ENCODE results near the gene KAT2B.
A peak's percentile ranks its signal among the peaks of the same experiment; 100 is the strongest.
"Not testable (repeated sequence)": the region's sequence is repeated elsewhere in the genome, so short reads cannot be mapped to it uniquely, and the experiment has no call there.

The KAT2B gene

DNA sequence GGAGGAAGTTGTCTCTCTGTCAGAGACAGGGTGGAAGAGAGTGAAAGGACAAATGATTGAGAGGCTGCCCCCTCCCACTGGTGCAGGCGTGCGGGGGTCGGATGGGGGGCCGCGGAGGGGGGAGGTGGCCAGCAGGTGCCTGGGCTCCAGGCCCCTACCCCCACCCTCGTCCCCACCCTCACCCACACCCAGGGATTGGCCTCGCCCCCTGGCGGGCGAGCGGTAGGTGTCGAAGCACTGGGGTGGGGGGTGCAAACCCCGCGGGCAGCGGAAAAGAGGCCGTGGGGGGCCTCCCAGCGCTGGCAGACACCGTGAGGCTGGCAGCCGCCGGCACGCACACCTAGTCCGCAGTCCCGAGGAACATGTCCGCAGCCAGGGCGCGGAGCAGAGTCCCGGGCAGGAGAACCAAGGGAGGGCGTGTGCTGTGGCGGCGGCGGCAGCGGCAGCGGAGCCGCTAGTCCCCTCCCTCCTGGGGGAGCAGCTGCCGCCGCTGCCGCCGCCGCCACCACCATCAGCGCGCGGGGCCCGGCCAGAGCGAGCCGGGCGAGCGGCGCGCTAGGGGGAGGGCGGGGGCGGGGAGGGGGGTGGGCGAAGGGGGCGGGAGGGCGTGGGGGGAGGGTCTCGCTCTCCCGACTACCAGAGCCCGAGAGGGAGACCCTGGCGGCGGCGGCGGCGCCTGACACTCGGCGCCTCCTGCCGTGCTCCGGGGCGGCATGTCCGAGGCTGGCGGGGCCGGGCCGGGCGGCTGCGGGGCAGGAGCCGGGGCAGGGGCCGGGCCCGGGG lies at the start of gene KAT2B:
Gene KAT2B (plus strand): TSS at position 682 of the 783 bp plus-strand sequence. CDS start 32 bp downstream, at position 714.
- peak; percentile 75 for DNase-seq (ENCODE audit: low spot score)

DNA sequence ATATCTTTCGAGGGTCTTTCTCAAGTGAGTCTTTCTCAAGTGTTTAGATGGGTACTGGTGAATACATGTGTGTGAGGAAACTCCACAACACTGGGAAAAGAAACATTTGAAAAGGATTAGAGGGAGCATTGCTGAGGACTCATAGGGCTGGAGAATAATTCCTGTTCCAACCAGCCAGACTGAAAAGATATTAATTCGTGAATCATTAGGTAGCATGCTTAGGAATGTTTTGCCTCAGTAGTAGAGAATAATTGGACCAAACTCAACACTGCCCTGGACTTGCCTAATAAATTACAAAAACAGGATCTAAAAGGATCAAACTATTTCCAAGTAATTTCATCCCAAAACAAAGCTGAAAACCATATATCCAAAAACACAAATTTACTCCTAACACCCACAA lies 45.5 kb upstream of the KAT2B start:
- DNase-seq (ENCODE audit: low spot score): peak; percentile 4

DNA sequence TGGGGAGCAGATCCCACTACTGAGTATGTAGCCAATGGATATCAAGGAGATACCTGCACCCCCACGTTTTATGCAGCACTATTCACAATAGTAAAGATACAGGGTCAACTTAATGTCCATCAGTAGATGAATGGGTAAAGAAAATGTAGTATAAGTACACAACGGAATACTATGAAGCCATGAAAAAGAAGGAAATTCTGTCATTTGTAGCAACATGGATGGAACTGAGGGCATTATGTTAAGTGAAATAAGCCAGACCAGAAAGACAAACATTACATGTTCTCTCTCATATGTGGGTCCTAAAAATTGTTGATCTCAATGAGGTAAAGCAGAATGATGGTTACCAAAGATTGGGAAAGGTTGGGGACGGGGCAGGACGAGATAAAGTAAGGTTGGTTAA lies 42.7 kb upstream of the KAT2B start:
- DNase-seq (ENCODE audit: low spot score): no peak

GRCh38 chr3:20001932-20002331 lies 38.3 kb upstream of the KAT2B start:
- DNase-seq (ENCODE audit: low spot score): no peak

- no peak for DNase-seq (ENCODE audit: low spot score)
Measured at GRCh38 chr3:20007960-20008359, 32.3 kb upstream of the KAT2B start.

- no peak for DNase-seq (ENCODE audit: low spot score)
Measured at GRCh38 chr3:20008646-20009045, 31.6 kb upstream of the KAT2B start.

GRCh38 chr3:20012164-20012563 lies 28.1 kb upstream of the KAT2B start, which contains the start of gene PP2D1:
Gene PP2D1, minus strand, starts transcription at chr3:20012264. Its CDS starts 192 bp downstream, at chr3:20012072.
- DNase-seq (ENCODE audit: low spot score): no peak

DNA sequence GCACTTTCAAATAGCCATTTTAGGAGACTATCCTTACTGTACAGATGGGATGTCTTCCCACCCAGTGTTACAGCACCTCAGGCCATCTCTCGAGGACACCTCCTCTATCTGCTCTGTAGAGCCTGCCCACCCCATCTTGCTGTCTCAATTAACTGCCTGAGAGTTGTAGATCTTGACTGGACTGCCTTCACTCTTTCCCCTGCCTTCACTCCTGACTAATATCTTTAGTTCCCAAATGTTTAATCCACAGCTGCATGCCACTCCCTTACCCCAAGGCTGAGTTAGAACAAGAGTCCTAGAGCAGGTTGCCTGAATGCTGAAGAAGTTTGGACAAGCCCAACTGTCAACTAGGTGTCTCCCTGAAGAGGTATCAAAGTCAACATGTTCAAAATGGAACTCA lies 26.9 kb upstream of the KAT2B start:
- no peak for DNase-seq (ENCODE audit: low spot score)

DNA sequence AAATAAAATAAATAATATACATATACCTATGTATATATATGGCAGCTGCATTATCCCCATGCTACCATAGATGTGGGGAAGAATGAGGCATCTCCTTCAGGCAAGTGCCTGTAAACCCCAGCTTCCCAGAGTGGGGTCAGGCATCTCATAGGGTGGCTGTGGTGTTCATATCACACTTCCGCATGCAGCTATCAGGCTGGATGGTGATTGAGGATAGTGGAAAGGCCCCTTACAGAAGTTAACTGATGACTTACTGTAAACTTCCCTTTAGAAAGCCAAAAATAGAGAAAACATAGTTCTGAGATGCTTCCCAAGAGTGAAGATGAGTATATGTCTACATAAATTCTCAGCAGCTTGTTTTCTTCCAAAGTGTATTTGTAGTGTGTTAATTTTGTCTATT lies 24.7 kb upstream of the KAT2B start:
- no peak for DNase-seq (ENCODE audit: low spot score)

DNA sequence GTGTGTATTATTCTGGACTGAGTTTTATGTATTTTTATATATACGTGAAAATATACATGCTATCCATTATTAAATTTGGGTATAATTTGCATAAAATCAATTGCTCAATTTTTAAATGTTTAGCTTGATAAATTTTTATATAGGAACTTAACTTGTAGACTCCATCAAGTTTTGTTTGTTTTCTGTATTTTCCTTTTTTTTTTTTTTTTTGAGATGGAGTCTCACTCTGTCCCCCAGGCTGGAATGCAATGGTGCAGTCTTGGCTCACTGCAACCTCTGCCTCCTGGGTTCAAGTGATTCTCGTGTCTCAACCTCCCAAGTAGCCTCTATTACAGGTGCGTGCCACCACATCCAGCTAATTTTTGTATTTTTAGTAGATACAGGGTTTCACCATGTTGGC lies 24.2 kb upstream of the KAT2B start:
- not testable (repeated sequence) for DNase-seq (ENCODE audit: low spot score)

DNA sequence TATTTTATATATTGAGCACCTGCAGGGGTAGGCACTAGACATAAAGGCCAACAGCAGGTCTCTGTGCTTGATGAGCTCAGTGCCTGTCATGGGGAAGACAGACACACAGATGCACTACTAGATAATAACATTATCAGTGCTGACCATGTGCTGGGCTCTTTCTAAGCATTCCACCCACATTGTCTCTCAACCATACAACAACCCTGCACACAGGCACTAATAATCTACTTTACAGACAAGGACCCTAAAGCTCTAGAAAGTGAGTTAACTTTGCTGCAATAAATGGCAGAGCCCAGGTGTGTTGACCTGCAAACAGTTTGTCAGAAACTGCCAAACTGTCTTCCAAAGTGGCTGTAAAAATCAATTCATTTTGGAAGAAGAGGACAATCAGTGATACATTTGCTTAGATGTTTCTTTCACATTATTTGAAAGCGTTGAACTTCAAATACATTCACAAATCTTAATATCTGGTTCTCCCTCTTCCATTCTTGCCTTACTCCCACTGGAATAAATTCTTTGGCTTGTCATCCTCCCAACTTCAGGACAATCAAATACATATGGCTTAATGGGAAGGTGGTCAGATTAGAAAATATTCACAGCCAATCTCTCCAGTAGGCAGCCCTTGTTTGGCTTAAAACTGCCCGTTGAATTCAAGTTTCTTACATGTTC lies 17.2 kb upstream of the KAT2B start:
- DNase-seq (ENCODE audit: low spot score): no peak

- no peak for DNase-seq (ENCODE audit: low spot score)
Measured at GRCh38 chr3:20023623-20024405, 16.4 kb upstream of the KAT2B start.

- DNase-seq (ENCODE audit: low spot score): no peak
Measured at GRCh38 chr3:20027136-20027535, 13.1 kb upstream of the KAT2B start.

DNA sequence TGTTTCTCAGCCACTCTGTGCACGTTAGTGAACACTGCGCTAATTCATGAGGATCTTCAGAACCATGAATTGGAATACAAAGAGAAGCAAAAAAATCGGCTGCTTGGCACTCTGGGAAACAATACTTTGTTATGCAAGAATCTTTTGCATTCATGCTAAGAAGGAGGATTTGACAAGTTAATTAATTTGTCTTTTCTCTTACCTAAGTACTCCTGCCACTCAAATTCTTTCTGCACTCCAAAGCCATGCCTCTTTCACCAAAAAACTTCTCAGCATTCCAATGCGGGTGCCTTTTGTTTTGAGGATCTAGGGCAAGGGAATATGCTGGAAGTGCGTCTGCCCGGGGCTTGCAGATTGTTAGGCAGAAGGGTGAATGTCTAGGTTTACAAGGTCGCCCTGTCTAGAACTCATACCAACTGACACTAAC lies 11.3 kb upstream of the KAT2B start:
- DNase-seq (ENCODE audit: low spot score): no peak

DNA sequence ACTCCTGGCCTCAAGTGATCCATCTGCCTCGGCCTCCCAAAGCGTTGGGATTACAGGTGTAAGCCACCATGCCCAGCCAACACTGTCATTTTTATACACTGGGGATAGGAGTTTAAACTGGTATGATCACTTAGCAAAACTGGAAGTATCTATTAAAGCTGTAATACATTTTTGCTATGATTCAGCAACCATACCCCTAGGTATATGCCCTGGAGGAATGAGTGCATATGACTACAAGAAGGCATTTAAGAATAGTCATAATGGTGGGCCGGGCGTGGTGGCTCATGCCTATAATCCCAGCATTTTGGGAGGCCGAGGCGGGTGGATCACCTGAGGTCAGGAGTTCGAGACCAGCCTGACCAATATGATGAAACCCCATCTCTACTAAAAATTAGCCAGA lies 8.3 kb upstream of the KAT2B start:
- DNase-seq (ENCODE audit: low spot score): not testable (repeated sequence)

- no peak for DNase-seq (ENCODE audit: low spot score)
Measured at GRCh38 chr3:20035019-20035418, 5.2 kb upstream of the KAT2B start.

DNA sequence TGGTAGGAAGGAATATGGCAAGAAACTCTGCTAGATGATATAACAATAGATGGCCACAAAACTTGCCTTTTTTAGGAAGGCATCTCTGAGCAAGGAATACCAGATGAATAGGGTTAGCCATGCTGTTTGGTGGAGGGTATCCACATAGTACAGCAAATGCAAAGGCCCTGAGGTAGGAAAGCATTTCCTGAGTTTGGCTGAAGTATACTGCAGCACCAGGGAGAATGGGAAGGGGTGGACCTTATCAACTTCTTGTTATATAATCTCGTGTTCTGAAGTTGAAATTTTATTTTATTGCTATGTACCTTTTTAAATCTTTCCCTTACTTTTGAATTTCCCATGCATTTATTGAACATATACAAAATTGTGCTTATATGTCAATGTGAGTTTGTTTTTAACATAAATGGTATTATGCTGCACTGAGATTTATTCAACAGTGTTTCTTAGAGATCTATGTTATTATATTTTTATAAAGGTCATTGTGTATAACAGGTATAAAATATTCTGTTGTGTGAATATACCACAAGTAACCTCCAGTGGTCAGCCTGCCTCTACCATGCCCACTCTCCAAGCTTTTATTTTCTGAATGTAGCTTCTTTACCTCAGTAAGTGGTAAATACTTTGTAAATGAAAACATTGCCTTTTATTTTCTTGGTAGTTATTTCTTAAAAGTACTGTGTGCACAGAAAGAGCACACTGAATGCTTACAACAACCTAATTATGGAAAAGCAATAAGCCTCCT lies 2.8 kb upstream of the KAT2B start:
- DNase-seq (ENCODE audit: low spot score): no peak

GRCh38 chr3:20038699-20039465 lies 1.4 kb upstream of the KAT2B start:
- no peak for DNase-seq (ENCODE audit: low spot score)

DNA sequence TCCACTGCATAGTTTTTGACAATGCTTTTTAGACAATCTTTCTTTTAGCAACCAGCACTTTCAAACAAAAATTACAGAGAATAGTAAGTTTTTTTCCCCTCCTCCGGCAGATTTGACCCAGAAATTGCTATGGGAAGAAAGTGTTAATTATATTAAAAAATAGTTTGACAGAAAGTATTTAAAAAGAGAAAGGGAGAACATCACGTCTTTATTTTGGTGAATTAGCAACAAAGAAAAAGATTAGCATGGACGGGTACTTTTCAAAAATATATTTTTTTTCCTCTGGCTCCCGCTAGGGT lies 831 bp upstream of the KAT2B start:
- no peak for DNase-seq (ENCODE audit: low spot score)

GRCh38 chr3:20040548-20041196 lies 426 bp downstream of the KAT2B start:
- DNase-seq (ENCODE audit: low spot score): peak; percentile 54

All from AG08395 (cell line).